Astrocyte (in vitro differentiated cells and primary cell): ENCODE results near the gene KIF18A. TPM values are rescaled to one million over a fixed set of nuclear protein-coding genes. Genes with fewer than 3 reads are reported as not detected.
A peak's percentile ranks its signal among the peaks of the same experiment; 100 is the strongest.

Source experiments
- DNase-seq: peaks from one replicate; pipeline ENCODE4 v3.0.0-alpha.2; 2010; ENCODE audit warnings: low read depth
- FAIRE-seq: peaks from 2 replicates; lab custom pipeline; 2011; peaks lifted over from hg19 to GRCh38; lab: Jason Lieb, UNC
- H2AFZ ChIP-seq: 2 replicates; pipeline ENCODE4 v1.6.0; 2012; ENCODE audit warnings: low read depth, low read length, inconsistent platforms
- H3K27ac ChIP-seq: 2 replicates; pipeline ENCODE4 v1.5.1; 2011; ENCODE audit warnings: low read depth, low read length, inconsistent platforms
- H3K27me3 ChIP-seq: 2 replicates; pipeline ENCODE4 v1.6.0; 2011; ENCODE audit warnings: low read length, inconsistent platforms; ENCODE audit not compliant: insufficient read depth
- H3K36me3 ChIP-seq: 2 replicates; pipeline ENCODE4 v1.5.1; 2011; ENCODE audit warnings: low read length, inconsistent platforms; ENCODE audit not compliant: insufficient read depth
- H3K4me1 ChIP-seq: 2 replicates; pipeline ENCODE4 v1.5.1; 2011; ENCODE audit warnings: low read length, inconsistent platforms; ENCODE audit not compliant: insufficient read depth
- H3K4me2 ChIP-seq: 2 replicates; pipeline ENCODE4 v1.6.0; 2012; ENCODE audit warnings: low read length, inconsistent platforms
- H3K4me3 ChIP-seq: 2 replicates; pipeline ENCODE4 v1.5.1; 2011; ENCODE audit warnings: low read depth, mild to moderate bottlenecking, low read length, inconsistent platforms; ENCODE audit not compliant: insufficient read depth
- H3K79me2 ChIP-seq: 2 replicates; pipeline ENCODE4 v1.6.0; 2012; ENCODE audit warnings: mild to moderate bottlenecking, low read length, inconsistent platforms; ENCODE audit not compliant: insufficient read depth
- H3K9ac ChIP-seq: 2 replicates; pipeline ENCODE4 v1.6.0; 2012; ENCODE audit warnings: mild to moderate bottlenecking, low read length, inconsistent platforms
- H3K9me3 ChIP-seq: 2 replicates; pipeline ENCODE4 v1.5.1; 2012; ENCODE audit warnings: low read depth, mild to moderate bottlenecking, low read length, inconsistent platforms; ENCODE audit not compliant: insufficient read depth
- H4K20me1 ChIP-seq: 2 replicates; pipeline ENCODE4 v1.6.0; 2012; ENCODE audit warnings: low read length, inconsistent platforms; ENCODE audit not compliant: insufficient read depth
- H3K27ac Mint-ChIP-seq: one replicate; pipeline ENCODE4 v1.8.0; 2021; ENCODE audit warnings: mild to moderate bottlenecking, mixed read lengths; ENCODE audit not compliant: unreplicated experiment
- H3K27me3 Mint-ChIP-seq: one replicate; pipeline ENCODE4 v1.8.0; 2021; ENCODE audit warnings: low read depth, mixed read lengths; ENCODE audit not compliant: unreplicated experiment
- H3K36me3 Mint-ChIP-seq: one replicate; pipeline ENCODE4 v1.8.0; 2021; ENCODE audit warnings: low read depth, mixed read lengths; ENCODE audit not compliant: unreplicated experiment
- H3K4me1 Mint-ChIP-seq: one replicate; pipeline ENCODE4 v1.8.0; 2021; ENCODE audit warnings: low read depth, mixed read lengths; ENCODE audit not compliant: unreplicated experiment
- H3K4me3 Mint-ChIP-seq: one replicate; pipeline ENCODE4 v1.8.0; 2021; ENCODE audit warnings: mild to moderate bottlenecking, moderate library complexity, mixed read lengths; ENCODE audit not compliant: unreplicated experiment
- H3K9me3 Mint-ChIP-seq: one replicate; pipeline ENCODE4 v1.8.0; 2021; ENCODE audit warnings: mild to moderate bottlenecking, mixed read lengths; ENCODE audit not compliant: unreplicated experiment
- CTCF ChIP-seq: IDR thresholded peaks from 2 replicates; pipeline ENCODE4 v1.5.1; 2011; ENCODE audit warnings: low read depth, mild to moderate bottlenecking, inconsistent platforms, low read length, moderate library complexity; ENCODE audit not compliant: insufficient read depth
- EZH2 ChIP-seq: IDR thresholded peaks from 2 replicates; pipeline ENCODE4 v1.6.1; 2012; ENCODE audit warnings: mild to moderate bottlenecking, low read length, inconsistent platforms; ENCODE audit not compliant: insufficient read depth
- total RNA-seq: library from RNA; stranded (reverse); gene quantifications from 2 replicates; pipeline ENCODE4 v1.2.1, GENCODE V29; 2021

KIF18A gene
- total RNA-seq, 1 donor from 2014 or later, result 3.8 TPM

GRCh38 chr11:28114731-28115130, 6.8 kb upstream of the KIF18A start:
- no peak overlapping the region for H3K27ac ChIP-seq
- peaks cover 15% of the 10 kb centered on the region for H3K4me1 Mint-ChIP-seq
- H3K9me3 ChIP-seq, result no peaks in the 10 kb centered on the region
- no peak overlapping the region for H3K4me2 ChIP-seq
- H3K9ac ChIP-seq, result no peak overlapping the region
- no peak overlapping the region for H3K27ac Mint-ChIP-seq
- H3K4me3 Mint-ChIP-seq, result no peak overlapping the region
- FAIRE-seq (no peak), DNase-seq (no peak)
- no peaks in the 10 kb centered on the region for H3K27me3 ChIP-seq
- no peak overlapping the region for H2AFZ ChIP-seq
- H3K79me2 ChIP-seq, result peaks cover 39% of the 10 kb centered on the region
- no peaks in the 10 kb centered on the region for H3K9me3 Mint-ChIP-seq
- H3K36me3 Mint-ChIP-seq, result peaks cover 6% of the 10 kb centered on the region
- TF ChIP-seq CTCF (no peak), EZH2 (no peak)
- H4K20me1 ChIP-seq, result no peaks in the 10 kb centered on the region
- H3K27me3 Mint-ChIP-seq, result no peaks in the 10 kb centered on the region
- H3K36me3 ChIP-seq, result no peaks in the 10 kb centered on the region
- H3K4me1 ChIP-seq, result peaks cover 5% of the 10 kb centered on the region
- no peak overlapping the region for H3K4me3 ChIP-seq

- Histone ChIP-seq H4K20me1 (no peaks in the 10 kb centered on the region), H2AFZ (no peak overlapping the region), H3K9ac (no peak overlapping the region), H3K27ac (no peak overlapping the region), H3K36me3 (no peaks in the 10 kb centered on the region), H3K4me1 (peaks cover 5% of the 10 kb centered on the region), H3K79me2 (peaks cover 42% of the 10 kb centered on the region), H3K4me3 (no peak overlapping the region), H3K4me2 (no peak overlapping the region), H3K9me3 (no peaks in the 10 kb centered on the region), H3K27me3 (no peaks in the 10 kb centered on the region)
- DNase-seq (no peak), FAIRE-seq (no peak)
- no peak overlapping the region for H3K4me3 Mint-ChIP-seq
- no peaks in the 10 kb centered on the region for H3K27me3 Mint-ChIP-seq
- H3K9me3 Mint-ChIP-seq, result no peaks in the 10 kb centered on the region
- H3K4me1 Mint-ChIP-seq, result peaks cover 17% of the 10 kb centered on the region
- peaks cover 6% of the 10 kb centered on the region for H3K36me3 Mint-ChIP-seq
- no peak overlapping the region for H3K27ac Mint-ChIP-seq
- TF ChIP-seq EZH2 (no peak), CTCF (no peak)
Measured at GRCh38 chr11:28114116-28114515, 6.2 kb upstream of the KIF18A start.

- Histone ChIP-seq H3K4me3 (peak overlapping the region; percentile 87), H3K4me2 (peak overlapping the region; percentile 89), H3K36me3 (no peaks in the 10 kb centered on the region), H3K9me3 (no peaks in the 10 kb centered on the region), H2AFZ (peak overlapping the region; percentile 77), H3K27ac (peak overlapping the region; percentile 95), H3K27me3 (no peaks in the 10 kb centered on the region), H4K20me1 (no peaks in the 10 kb centered on the region), H3K4me1 (peaks cover 11% of the 10 kb centered on the region), H3K79me2 (peaks cover 68% of the 10 kb centered on the region), H3K9ac (peak overlapping the region; percentile 98)
- Mint-ChIP-seq H3K4me3 (peak overlapping the region; percentile 97), H3K9me3 (no peaks in the 10 kb centered on the region), H3K36me3 (peaks cover 6% of the 10 kb centered on the region), H3K27ac (peak overlapping the region; percentile 97), H3K27me3 (no peaks in the 10 kb centered on the region), H3K4me1 (peaks cover 13% of the 10 kb centered on the region)
- FAIRE-seq (no peak), DNase-seq (peak; percentile 22)
- no peak for TF ChIP-seq EZH2
- TF ChIP-seq CTCF, result no peak
Measured at GRCh38 chr11:28110821-28111200, 2.9 kb upstream of the KIF18A start.
